Stimulated activated CD4-positive, alpha-beta T cell treated with anti-CD3 and anti-CD28 coated beads, Interleukin-15, amount 100 ng/mL, for 48 hours (primary cell): Measurements from ENCODE around the gene SNRNP25.

Source experiments
- DNase-seq, 2 donors: peaks; one replicate each; pipeline ENCODE4 v3.0.0-alpha.2; 2020; ENCODE audit warnings: low read depth in 2 of 2

The SNRNP25 gene

GRCh38 chr16:77273-77806 is 23.7 kb downstream of the SNRNP25 start:
- peak in 1 of 2 donors; percentile 26 for DNase-seq

- DNase-seq: peak; percentile 47 to 80
Measured at GRCh38 chr16:77807-78443, 24.3 kb downstream of the SNRNP25 start, which contains the start of gene MPG. MPG (plus strand) TSS chr16:78225; CDS start chr16:78310, 85 bp downstream.

GRCh38 chr16:78444-79150 is 25.0 kb downstream of the SNRNP25 start:
- no peak for DNase-seq

- DNase-seq: no peak
Measured at GRCh38 chr16:79151-80054, 25.8 kb downstream of the SNRNP25 start.

- no peak for DNase-seq
Measured at GRCh38 chr16:83060-83603, 29.5 kb downstream of the SNRNP25 start.

- no peak for DNase-seq
Measured at GRCh38 chr16:83781-84615, 30.4 kb downstream of the SNRNP25 start.

- DNase-seq: peak; percentile 54
Measured at GRCh38 chr16:84718-85406, 31.2 kb downstream of the SNRNP25 start.

- DNase-seq: no peak
Measured at GRCh38 chr16:85407-85782, 31.8 kb downstream of the SNRNP25 start.

- DNase-seq: no peak
Measured at GRCh38 chr16:85865-86264, 32.2 kb downstream of the SNRNP25 start.

- DNase-seq: no peak
Measured at GRCh38 chr16:86483-86952, 32.9 kb downstream of the SNRNP25 start.

GRCh38 chr16:88613-89012 is 35.0 kb downstream of the SNRNP25 start:
- DNase-seq: no peak

- no peak for DNase-seq
Measured at GRCh38 chr16:89391-90302, 36.0 kb downstream of the SNRNP25 start.

- DNase-seq: no peak
Measured at GRCh38 chr16:91484-91883, 37.9 kb downstream of the SNRNP25 start.

GRCh38 chr16:92431-93339 is 39.1 kb downstream of the SNRNP25 start:
- DNase-seq: no peak

- DNase-seq: no peak
Measured at GRCh38 chr16:94918-95265, 41.3 kb downstream of the SNRNP25 start.

GRCh38 chr16:96935-97381 is 43.3 kb downstream of the SNRNP25 start:
- DNase-seq: peak; percentile 75 to 88

GRCh38 chr16:97822-98221 is 44.2 kb downstream of the SNRNP25 start:
- no peak for DNase-seq

- DNase-seq: no peak
Measured at GRCh38 chr16:100989-101388, 47.4 kb downstream of the SNRNP25 start.
